ENCODE results near the gene SH3D21.

GRCh38 chr1:36279110-36279788 lies 26.9 kb upstream of the SH3D21 start:
- no peak for TF ChIP-seq EZH2phosphoT487 (IDR thresholded peaks at IDR 0.05; ENCODE audit: borderline replicate concordance, low read depth, low read length)
- no peak for TF ChIP-seq CTCF (conservative IDR thresholded peaks at IDR 0.05; ENCODE audit: low read length)
